ENCODE results near the gene CLBA1. TPM values are rescaled to one million over a fixed set of nuclear protein-coding genes. Genes with fewer than 3 reads are reported as not detected.
"Not testable (repeated sequence)": the region's sequence is repeated elsewhere in the genome, so short reads cannot be mapped to it uniquely, and the experiment has no call there.

CLBA1 gene
- polyA plus RNA-seq, 2 of the 4 experiments (the other 2 are of a cell fraction) = 11.5 to 12.0 TPM

GRCh38 chr14:104950021-104950420 is 35.6 kb upstream of the CLBA1 start:
- 93% methylated on average over 6 of the region's 17 CpGs for WGBS (ENCODE audit: missing lambda C conversion rate)
- no peak for FAIRE-seq
- TF ChIP-seq CHD4 (IDR thresholded peaks at IDR 0.05; ENCODE audit: borderline replicate concordance) (no peak), RNF2 (IDR thresholded peaks at IDR 0.05; ENCODE audit: borderline replicate concordance, low read depth) (no peak), ESRRA (IDR thresholded peaks at IDR 0.05; ENCODE audit: borderline replicate concordance, low read length) (no peak), ZNF302 (CRISPR knock-in tag; IDR thresholded peaks at IDR 0.05) (no peak), RARB (CRISPR knock-in tag; IDR thresholded peaks at IDR 0.05) (no peak), FOXS1 (CRISPR knock-in tag; IDR thresholded peaks at IDR 0.05) (no peak), MYC (IDR thresholded peaks at IDR 0.05; ENCODE audit: borderline replicate concordance, low read length) (no peak), EP300 (IDR thresholded peaks at IDR 0.05) (no peak), TFCP2L1 (CRISPR knock-in tag; IDR thresholded peaks at IDR 0.05) (no peak), KDM5A (IDR thresholded peaks at IDR 0.05) (no peak), RCOR1 (IDR thresholded peaks at IDR 0.05; ENCODE audit: low read depth, low read length) (no peak), KDM1A (IDR thresholded peaks at IDR 0.05; ENCODE audit: low read depth) (no peak), MAFK (IDR thresholded peaks at IDR 0.05; ENCODE audit: partially characterized antibody) (no peak), E2F6 (IDR thresholded peaks at IDR 0.05; ENCODE audit: borderline replicate concordance, low read depth) (no peak), HEYL (CRISPR knock-in tag; IDR thresholded peaks at IDR 0.05) (no peak)
- TF ChIP-seq, protein P1, sequence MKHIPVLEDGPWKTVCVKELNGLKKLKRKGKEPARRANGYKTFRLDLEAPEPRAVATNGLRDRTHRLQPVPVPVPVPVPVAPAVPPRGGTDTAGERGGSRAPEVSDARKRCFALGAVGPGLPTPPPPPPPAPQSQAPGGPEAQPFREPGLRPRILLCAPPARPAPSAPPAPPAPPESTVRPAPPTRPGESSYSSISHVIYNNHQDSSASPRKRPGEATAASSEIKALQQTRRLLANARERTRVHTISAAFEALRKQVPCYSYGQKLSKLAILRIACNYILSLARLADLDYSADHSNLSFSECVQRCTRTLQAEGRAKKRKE (CRISPR knock-in tag; IDR thresholded peaks at IDR 0.05; ENCODE audit: low read depth) = no peak
- TF ChIP-seq, protein P2, sequence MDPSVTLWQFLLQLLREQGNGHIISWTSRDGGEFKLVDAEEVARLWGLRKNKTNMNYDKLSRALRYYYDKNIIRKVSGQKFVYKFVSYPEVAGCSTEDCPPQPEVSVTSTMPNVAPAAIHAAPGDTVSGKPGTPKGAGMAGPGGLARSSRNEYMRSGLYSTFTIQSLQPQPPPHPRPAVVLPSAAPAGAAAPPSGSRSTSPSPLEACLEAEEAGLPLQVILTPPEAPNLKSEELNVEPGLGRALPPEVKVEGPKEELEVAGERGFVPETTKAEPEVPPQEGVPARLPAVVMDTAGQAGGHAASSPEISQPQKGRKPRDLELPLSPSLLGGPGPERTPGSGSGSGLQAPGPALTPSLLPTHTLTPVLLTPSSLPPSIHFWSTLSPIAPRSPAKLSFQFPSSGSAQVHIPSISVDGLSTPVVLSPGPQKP (IDR thresholded peaks at IDR 0.05; ENCODE audit: low read depth, low read length) = no peak
- TF ChIP-seq, protein P3, sequence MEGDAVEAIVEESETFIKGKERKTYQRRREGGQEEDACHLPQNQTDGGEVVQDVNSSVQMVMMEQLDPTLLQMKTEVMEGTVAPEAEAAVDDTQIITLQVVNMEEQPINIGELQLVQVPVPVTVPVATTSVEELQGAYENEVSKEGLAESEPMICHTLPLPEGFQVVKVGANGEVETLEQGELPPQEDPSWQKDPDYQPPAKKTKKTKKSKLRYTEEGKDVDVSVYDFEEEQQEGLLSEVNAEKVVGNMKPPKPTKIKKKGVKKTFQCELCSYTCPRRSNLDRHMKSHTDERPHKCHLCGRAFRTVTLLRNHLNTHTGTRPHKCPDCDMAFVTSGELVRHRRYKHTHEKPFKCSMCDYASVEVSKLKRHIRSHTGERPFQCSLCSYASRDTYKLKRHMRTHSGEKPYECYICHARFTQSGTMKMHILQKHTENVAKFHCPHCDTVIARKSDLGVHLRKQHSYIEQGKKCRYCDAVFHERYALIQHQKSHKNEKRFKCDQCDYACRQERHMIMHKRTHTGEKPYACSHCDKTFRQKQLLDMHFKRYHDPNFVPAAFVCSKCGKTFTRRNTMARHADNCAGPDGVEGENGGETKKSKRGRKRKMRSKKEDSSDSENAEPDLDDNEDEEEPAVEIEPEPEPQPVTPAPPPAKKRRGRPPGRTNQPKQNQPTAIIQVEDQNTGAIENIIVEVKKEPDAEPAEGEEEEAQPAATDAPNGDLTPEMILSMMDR (IDR thresholded peaks at IDR 0.05) = no peak
- TF ChIP-seq, protein P4, sequence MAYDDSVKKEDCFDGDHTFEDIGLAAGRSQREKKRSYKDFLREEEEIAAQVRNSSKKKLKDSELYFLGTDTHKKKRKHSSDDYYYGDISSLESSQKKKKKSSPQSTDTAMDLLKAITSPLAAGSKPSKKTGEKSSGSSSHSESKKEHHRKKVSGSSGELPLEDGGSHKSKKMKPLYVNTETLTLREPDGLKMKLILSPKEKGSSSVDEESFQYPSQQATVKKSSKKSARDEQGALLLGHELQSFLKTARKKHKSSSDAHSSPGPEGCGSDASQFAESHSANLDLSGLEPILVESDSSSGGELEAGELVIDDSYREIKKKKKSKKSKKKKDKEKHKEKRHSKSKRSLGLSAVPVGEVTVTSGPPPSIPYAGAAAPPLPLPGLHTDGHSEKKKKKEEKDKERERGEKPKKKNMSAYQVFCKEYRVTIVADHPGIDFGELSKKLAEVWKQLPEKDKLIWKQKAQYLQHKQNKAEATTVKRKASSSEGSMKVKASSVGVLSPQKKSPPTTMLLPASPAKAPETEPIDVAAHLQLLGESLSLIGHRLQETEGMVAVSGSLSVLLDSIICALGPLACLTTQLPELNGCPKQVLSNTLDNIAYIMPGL (CRISPR knock-in tag; IDR thresholded peaks at IDR 0.05; ENCODE audit: borderline replicate concordance) = no peak

GRCh38 chr14:104950701-104951100 is 34.9 kb upstream of the CLBA1 start:
- 95% methylated on average over 14 of the region's 15 CpGs for WGBS (ENCODE audit: missing lambda C conversion rate)
- H3K27ac ChIP-seq; H3K9me3 ChIP-seq; H3K4me1 ChIP-seq; H3K4me3 ChIP-seq; DNase-seq (ENCODE audit: low read depth in 1 of 2, low spot score in 1 of 2); FAIRE-seq; H3K4me2 ChIP-seq; POLR2A ChIA-PET; ATAC-seq: not testable (repeated sequence)
- CTCF ChIA-PET = interaction anchor here (1.8 kb wide), 1 partner anchor 19 kb away, joined by 6 read pairs; no protein-coding TSS in a partner anchor

More at GRCh38 chr14:104950021-104950420, 35.6 kb upstream of the CLBA1 start:
- ChIA-PET POLR2A (no interaction called here), CTCF (interaction anchor here (0.9 to 1.0 kb wide), 2 partner anchors 10 to 62 kb away, joined by 3 to 5 read pairs; no protein-coding TSS in a partner anchor)
- Histone ChIP-seq H3K4me3 (no peak overlapping the region), H3K9me3 (no peaks in the 10 kb centered on the region), H3K27ac (no peak overlapping the region), H3K4me1 (no peaks in the 10 kb centered on the region), H3K4me2 (no peak overlapping the region)
- DNase-seq (ENCODE audit: low read depth in 1 of 2, low spot score in 1 of 2) (no peak), ATAC-seq (no peak)

DNA sequence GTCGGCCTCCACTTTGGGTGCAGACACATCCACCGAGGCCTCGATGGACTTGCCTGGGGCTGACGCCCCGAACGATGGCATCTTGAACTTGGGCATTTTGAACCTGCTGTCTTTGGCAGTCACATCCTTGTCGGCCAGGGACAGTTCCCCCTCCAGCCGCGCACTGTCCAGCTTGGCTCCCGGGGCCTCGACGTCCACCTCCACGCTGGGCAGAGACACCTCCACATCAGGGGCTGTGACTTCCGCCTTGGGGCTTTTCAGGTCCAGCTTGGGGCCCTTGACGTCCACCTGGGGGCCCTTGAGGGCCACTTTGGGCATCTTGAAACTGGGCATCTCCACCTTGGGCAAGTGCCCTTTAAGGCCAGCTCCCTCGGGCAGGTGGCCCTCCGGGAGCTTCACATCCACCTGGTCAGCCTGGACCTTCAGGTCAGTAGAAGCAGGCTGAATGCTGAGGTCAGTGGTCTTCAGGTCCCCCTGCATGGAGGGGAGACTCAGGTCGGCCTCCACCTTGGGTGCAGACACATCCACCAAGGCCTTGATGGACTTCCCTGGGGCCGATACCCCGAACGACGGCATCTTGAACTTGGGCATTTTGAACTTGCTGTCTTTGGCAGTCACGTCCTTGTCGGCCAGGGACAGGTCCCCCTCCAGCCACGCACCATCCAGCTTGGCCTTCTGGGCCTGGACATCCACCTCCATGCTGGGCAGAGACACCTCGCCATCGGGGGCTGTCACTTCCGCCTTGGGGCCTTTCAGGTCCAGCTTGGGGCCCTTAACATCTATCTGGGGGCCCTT is 33.5 kb upstream of the CLBA1 start:
- H3K27ac ChIP-seq; POLR2A ChIA-PET; ATAC-seq; H3K4me2 ChIP-seq; DNase-seq (ENCODE audit: low read depth in 1 of 2, low spot score in 1 of 2); FAIRE-seq; H3K4me1 ChIP-seq; H3K9me3 ChIP-seq; H3K4me3 ChIP-seq: not testable (repeated sequence)
- CTCF ChIA-PET = interaction anchor here (1.8 kb wide), 1 partner anchor 17 kb away, joined by 6 read pairs; no protein-coding TSS in a partner anchor
- 95% methylated on average over 25 of the region's 28 CpGs for WGBS (ENCODE audit: missing lambda C conversion rate)
